Skeletal muscle satellite cell (primary cell): ENCODE measurements around the gene RPF1.

ENCODE experiments used
- H3K27me3 ChIP-seq: 2 replicates; pipeline ENCODE4 v1.7.0; 2013; ENCODE audit warnings: low read length; ENCODE audit not compliant: control insufficient read depth, insufficient read depth
- H3K36me3 ChIP-seq: 2 replicates; pipeline ENCODE4 v1.7.0; 2013; ENCODE audit warnings: mild to moderate bottlenecking, control low read depth, low read length; ENCODE audit not compliant: insufficient read depth
- H3K4me1 ChIP-seq: 2 replicates; pipeline ENCODE4 v1.7.0; 2013; ENCODE audit warnings: low read length; ENCODE audit not compliant: control insufficient read depth, insufficient read depth
- H3K4me2 ChIP-seq: 2 replicates; pipeline ENCODE4 v1.7.0; 2013; ENCODE audit warnings: mild to moderate bottlenecking, low read length
- H3K4me3 ChIP-seq: 2 replicates; pipeline ENCODE4 v1.7.0; 2013; ENCODE audit warnings: low read length
- H3K9ac ChIP-seq: 2 replicates; pipeline ENCODE4 v1.7.0; 2013; ENCODE audit warnings: mild to moderate bottlenecking, low read depth, low read length, moderate library complexity
- H3K9me3 ChIP-seq: replicated peaks from 2 replicates; pipeline ENCODE4 v1.7.0; 2013; ENCODE audit warnings: mild to moderate bottlenecking, control low read depth, low read length

RPF1 gene

GRCh38 chr1:84510165-84510564 lies 31.1 kb downstream of the RPF1 start:
- Histone ChIP-seq H3K4me2 (no peak overlapping the region), H3K4me1 (peaks cover 4% of the 10 kb centered on the region), H3K27me3 (no peaks in the 10 kb centered on the region), H3K9ac (no peak overlapping the region), H3K4me3 (no peak overlapping the region), H3K9me3 (no peaks in the 10 kb centered on the region), H3K36me3 (no peaks in the 10 kb centered on the region)

GRCh38 chr1:84510668-84511067 lies 31.6 kb downstream of the RPF1 start:
- no peak overlapping the region for H3K4me2 ChIP-seq
- H3K4me1 ChIP-seq: peaks cover 4% of the 10 kb centered on the region
- H3K27me3 ChIP-seq: no peaks in the 10 kb centered on the region
- H3K9me3 ChIP-seq: no peaks in the 10 kb centered on the region
- H3K9ac ChIP-seq: no peak overlapping the region
- no peak overlapping the region for H3K4me3 ChIP-seq
- no peaks in the 10 kb centered on the region for H3K36me3 ChIP-seq

DNA sequence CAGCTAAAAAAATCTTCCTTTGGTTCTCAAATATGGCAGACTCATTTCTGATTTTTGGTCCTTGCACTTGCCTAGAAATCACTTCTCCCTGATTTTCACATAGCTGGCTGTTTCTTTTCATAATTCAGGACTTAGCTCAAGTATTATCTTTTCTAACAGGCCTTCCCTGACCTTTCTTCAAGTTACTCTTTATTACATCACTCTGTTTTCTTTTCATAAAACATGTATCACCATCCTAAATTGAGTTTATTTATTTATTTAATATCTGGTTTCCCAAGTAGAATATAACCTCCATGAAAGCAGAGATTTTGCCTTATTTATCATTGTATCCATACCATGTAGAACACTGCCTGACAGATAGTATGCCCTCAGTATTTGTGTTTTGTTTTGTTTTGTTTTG lies 45.5 kb downstream of the RPF1 start:
- Histone ChIP-seq H3K27me3 (no peaks in the 10 kb centered on the region), H3K4me1 (no peaks in the 10 kb centered on the region), H3K9ac (no peak overlapping the region), H3K4me2 (no peak overlapping the region), H3K4me3 (no peak overlapping the region), H3K9me3 (no peaks in the 10 kb centered on the region), H3K36me3 (no peaks in the 10 kb centered on the region)

DNA sequence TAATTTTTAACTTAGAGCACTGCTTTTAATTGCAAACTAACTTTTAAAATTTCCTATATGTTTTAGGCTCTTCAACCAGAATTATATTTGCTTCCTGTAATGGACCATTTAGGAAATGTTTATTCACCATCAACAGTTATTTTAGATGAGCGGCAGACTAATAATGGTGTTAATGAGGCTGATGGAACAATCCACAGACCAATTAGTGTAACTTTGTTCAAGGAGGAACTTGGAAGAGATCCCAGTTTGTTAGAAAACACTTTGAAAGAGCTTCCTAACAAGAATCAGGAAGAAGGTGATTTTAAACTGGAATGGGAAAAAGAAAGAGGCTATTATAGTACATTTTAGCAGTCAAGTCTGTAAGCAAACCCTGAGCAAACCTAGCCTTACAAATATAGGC lies 46.7 kb downstream of the RPF1 start:
- no peak overlapping the region for H3K4me3 ChIP-seq
- no peak overlapping the region for H3K4me2 ChIP-seq
- H3K27me3 ChIP-seq: no peaks in the 10 kb centered on the region
- H3K4me1 ChIP-seq: no peaks in the 10 kb centered on the region
- no peak overlapping the region for H3K9ac ChIP-seq
- H3K9me3 ChIP-seq: no peaks in the 10 kb centered on the region
- H3K36me3 ChIP-seq: no peaks in the 10 kb centered on the region

GRCh38 chr1:84538599-84538998 lies 59.5 kb downstream of the RPF1 start:
- Histone ChIP-seq H3K4me3 (no peak overlapping the region), H3K4me2 (no peak overlapping the region), H3K36me3 (peaks cover 2% of the 10 kb centered on the region), H3K9ac (no peak overlapping the region), H3K27me3 (no peaks in the 10 kb centered on the region), H3K4me1 (peaks cover 14% of the 10 kb centered on the region), H3K9me3 (no peaks in the 10 kb centered on the region)

GRCh38 chr1:84539972-84540371 lies 60.9 kb downstream of the RPF1 start:
- H3K4me2 ChIP-seq: no peak overlapping the region
- no peak overlapping the region for H3K9ac ChIP-seq
- H3K9me3 ChIP-seq: no peaks in the 10 kb centered on the region
- peaks cover 2% of the 10 kb centered on the region for H3K36me3 ChIP-seq
- no peak overlapping the region for H3K4me3 ChIP-seq
- H3K4me1 ChIP-seq: peaks cover 14% of the 10 kb centered on the region
- H3K27me3 ChIP-seq: no peaks in the 10 kb centered on the region

DNA sequence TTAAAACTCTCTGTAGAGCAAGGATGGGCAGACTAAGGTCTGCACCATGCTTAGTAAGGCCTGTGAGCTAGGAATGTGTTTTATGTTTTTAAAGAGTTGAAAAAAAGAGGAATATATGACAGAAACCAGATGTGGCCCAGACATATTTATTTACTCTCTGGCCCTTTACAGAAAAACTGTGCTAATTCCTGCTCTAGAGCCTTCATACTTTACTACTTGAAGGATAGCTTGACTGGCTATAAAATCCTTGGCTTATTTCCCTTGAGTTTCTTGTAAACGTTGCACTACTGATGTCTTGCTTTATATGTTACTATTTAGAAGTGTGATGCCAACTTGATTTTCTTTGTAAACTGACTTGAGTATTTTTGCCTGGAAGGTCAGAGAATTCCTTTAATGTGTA lies 61.7 kb downstream of the RPF1 start:
- no peak overlapping the region for H3K4me2 ChIP-seq
- H3K36me3 ChIP-seq: peaks cover 2% of the 10 kb centered on the region
- no peak overlapping the region for H3K9ac ChIP-seq
- no peak overlapping the region for H3K4me3 ChIP-seq
- H3K27me3 ChIP-seq: no peaks in the 10 kb centered on the region
- peaks cover 14% of the 10 kb centered on the region for H3K4me1 ChIP-seq
- H3K9me3 ChIP-seq: no peaks in the 10 kb centered on the region

DNA sequence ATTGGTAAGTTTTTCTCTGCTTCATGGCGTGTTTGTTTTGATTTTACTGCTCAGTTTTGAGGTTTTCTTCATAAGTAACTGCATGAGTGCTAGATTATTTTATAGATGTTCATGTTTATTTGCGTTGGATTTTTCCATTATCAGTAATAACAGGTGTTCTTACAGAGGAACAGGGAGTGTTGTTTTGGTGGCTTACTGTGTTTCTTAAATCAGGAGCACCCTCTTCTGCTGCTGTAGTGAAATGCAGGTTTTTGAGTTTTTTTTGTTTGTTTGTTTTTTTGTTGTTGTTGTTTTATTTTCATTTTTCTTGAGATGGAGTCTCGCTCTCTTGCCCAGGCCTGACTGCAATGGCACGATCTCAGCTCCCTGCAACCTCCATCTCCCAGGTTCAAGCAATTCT lies 62.6 kb downstream of the RPF1 start:
- Histone ChIP-seq H3K4me1 (peaks cover 14% of the 10 kb centered on the region), H3K4me2 (no peak overlapping the region), H3K9me3 (no peaks in the 10 kb centered on the region), H3K27me3 (no peaks in the 10 kb centered on the region), H3K4me3 (no peak overlapping the region), H3K9ac (no peak overlapping the region), H3K36me3 (peaks cover 2% of the 10 kb centered on the region)
